ENCODE results near the gene EML4. TPM values are rescaled to one million over a fixed set of nuclear protein-coding genes. Genes with fewer than 3 reads are reported as not detected.

Gene EML4
- total RNA-seq, 1 experiment from 2014 or later = 68.2 TPM

GRCh38 chr2:42230891-42231290, 61.7 kb downstream of the EML4 start:
- no peak overlapping the region for H3K27ac Mint-ChIP-seq (ENCODE audit: unreplicated experiment)
- no TSS peak for BruUV-seq (replicated peaks)
- no peak overlapping the region for H3K4me3 Mint-ChIP-seq (ENCODE audit: low read depth, unreplicated experiment)
- H3K36me3 Mint-ChIP-seq (ENCODE audit: insufficient read depth, unreplicated experiment) = peaks cover 5% of the 10 kb centered on the region
- H3K27me3 Mint-ChIP-seq (ENCODE audit: unreplicated experiment) = no peaks in the 10 kb centered on the region
- TF ChIP-seq, protein P1, sequence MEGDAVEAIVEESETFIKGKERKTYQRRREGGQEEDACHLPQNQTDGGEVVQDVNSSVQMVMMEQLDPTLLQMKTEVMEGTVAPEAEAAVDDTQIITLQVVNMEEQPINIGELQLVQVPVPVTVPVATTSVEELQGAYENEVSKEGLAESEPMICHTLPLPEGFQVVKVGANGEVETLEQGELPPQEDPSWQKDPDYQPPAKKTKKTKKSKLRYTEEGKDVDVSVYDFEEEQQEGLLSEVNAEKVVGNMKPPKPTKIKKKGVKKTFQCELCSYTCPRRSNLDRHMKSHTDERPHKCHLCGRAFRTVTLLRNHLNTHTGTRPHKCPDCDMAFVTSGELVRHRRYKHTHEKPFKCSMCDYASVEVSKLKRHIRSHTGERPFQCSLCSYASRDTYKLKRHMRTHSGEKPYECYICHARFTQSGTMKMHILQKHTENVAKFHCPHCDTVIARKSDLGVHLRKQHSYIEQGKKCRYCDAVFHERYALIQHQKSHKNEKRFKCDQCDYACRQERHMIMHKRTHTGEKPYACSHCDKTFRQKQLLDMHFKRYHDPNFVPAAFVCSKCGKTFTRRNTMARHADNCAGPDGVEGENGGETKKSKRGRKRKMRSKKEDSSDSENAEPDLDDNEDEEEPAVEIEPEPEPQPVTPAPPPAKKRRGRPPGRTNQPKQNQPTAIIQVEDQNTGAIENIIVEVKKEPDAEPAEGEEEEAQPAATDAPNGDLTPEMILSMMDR (IDR thresholded peaks at IDR 0.05; ENCODE audit: unreplicated experiment) = no peak
- H3K4me1 Mint-ChIP-seq (ENCODE audit: low read depth, unreplicated experiment) = peaks cover 24% of the 10 kb centered on the region
- no peaks in the 10 kb centered on the region for H3K9me3 Mint-ChIP-seq (ENCODE audit: low read depth, unreplicated experiment)
- CTCF ChIA-PET = no interaction called here
- DNase-seq = no peak
- intact Hi-C loops (cut with micrococcal nuclease; ENCODE audit: unreplicated experiment) = loop anchor here (10.0 kb wide), 1 partner anchor 366 kb away; no protein-coding TSS in a partner anchor

DNA sequence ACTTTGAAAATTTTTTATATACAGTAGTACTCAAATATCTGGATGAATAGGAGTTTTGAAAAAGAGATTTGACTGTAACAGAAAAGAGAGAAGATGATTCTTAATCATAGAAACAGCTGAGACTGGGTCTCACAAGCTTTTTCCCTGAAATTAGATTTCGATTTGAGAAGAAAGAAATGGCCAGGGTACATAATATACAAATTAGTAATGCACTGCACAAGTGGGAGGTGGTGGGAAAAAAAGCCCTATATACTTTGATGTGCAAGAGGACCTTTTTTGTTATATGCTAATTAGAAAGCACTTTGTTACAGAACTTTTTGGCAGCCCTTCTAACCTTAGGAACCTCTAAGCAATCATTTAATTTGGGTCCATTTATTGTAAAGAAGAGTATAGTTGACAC, 62.9 kb downstream of the EML4 start:
- intact Hi-C loops (cut with micrococcal nuclease; ENCODE audit: unreplicated experiment) = loop anchor here (10.0 kb wide), 1 partner anchor 367 kb away; no protein-coding TSS in a partner anchor
- Mint-ChIP-seq H3K4me1 (ENCODE audit: low read depth, unreplicated experiment) (peaks cover 24% of the 10 kb centered on the region), H3K9me3 (ENCODE audit: low read depth, unreplicated experiment) (no peaks in the 10 kb centered on the region), H3K36me3 (ENCODE audit: insufficient read depth, unreplicated experiment) (peaks cover 5% of the 10 kb centered on the region), H3K27ac (ENCODE audit: unreplicated experiment) (no peak overlapping the region), H3K27me3 (ENCODE audit: unreplicated experiment) (no peaks in the 10 kb centered on the region), H3K4me3 (ENCODE audit: low read depth, unreplicated experiment) (no peak overlapping the region)
- BruUV-seq (replicated peaks) = no TSS peak
- DNase-seq = no peak
- TF ChIP-seq, protein P1 (IDR thresholded peaks at IDR 0.05; ENCODE audit: unreplicated experiment) = no peak
- CTCF ChIA-PET = no interaction called here

DNA sequence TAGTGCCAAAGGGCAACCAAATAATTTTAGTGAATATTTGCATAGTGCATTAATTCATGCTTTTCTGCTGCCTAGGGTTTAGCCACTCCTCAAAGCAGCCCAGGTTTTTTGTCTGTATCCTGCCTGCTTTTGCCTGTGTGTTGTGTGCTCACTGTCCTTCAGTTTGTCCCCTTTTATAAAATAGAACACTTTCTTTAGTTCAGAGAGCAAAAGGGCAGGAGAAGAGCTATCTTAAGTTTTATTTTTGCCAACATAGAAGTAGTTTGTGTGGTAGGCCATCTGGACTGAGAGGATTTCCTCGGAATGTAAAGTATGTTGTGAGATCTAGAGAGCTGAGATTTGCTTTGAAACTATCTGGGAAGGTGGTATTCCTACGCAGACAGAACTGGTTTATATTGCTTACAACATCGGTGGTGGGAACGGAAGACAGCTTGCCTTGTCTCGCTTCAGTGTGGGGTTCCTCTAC, 64.9 kb downstream of the EML4 start:
- Mint-ChIP-seq H3K27me3 (ENCODE audit: unreplicated experiment) (no peaks in the 10 kb centered on the region), H3K36me3 (ENCODE audit: insufficient read depth, unreplicated experiment) (no peaks in the 10 kb centered on the region), H3K4me3 (ENCODE audit: low read depth, unreplicated experiment) (no peak overlapping the region), H3K27ac (ENCODE audit: unreplicated experiment) (no peak overlapping the region), H3K4me1 (ENCODE audit: low read depth, unreplicated experiment) (peaks cover 35% of the 10 kb centered on the region), H3K9me3 (ENCODE audit: low read depth, unreplicated experiment) (no peaks in the 10 kb centered on the region)
- intact Hi-C loops (cut with micrococcal nuclease; ENCODE audit: unreplicated experiment) = loop anchor here (10.0 kb wide), 1 partner anchor 369 kb away; no protein-coding TSS in a partner anchor
- TF ChIP-seq, protein P1 (IDR thresholded peaks at IDR 0.05; ENCODE audit: unreplicated experiment) = no peak
- no TSS peak for BruUV-seq (replicated peaks)
- CTCF ChIA-PET = interaction anchor here (1.0 kb wide), 1 partner anchor 121 kb away, joined by 3 read pairs; no protein-coding TSS in a partner anchor
- no peak for DNase-seq

DNA sequence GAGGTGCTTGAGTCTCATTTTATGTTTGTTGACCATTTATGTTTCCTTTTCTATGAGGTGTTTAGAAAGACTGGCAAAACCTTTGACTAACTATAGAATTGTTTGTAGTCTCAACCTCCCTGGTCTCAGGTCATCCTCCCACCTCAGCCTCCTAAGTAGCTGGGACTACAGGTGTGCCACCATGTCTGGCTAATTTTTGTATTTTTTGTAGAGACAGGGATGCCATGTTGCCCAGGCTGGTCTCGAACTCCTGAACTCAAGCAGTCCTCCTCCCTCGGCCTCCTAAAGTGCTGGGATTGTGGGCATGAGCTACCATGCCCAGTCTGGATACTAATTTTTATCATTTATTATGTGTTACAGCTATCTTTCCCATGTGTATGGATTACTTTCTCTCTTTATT, 67.8 kb downstream of the EML4 start:
- DNase-seq = no peak
- CTCF ChIA-PET = no interaction called here
- Mint-ChIP-seq H3K4me1 (ENCODE audit: low read depth, unreplicated experiment) (peaks cover 36% of the 10 kb centered on the region), H3K36me3 (ENCODE audit: insufficient read depth, unreplicated experiment) (no peaks in the 10 kb centered on the region), H3K27ac (ENCODE audit: unreplicated experiment) (no peak overlapping the region), H3K4me3 (ENCODE audit: low read depth, unreplicated experiment) (no peak overlapping the region), H3K27me3 (ENCODE audit: unreplicated experiment) (no peaks in the 10 kb centered on the region), H3K9me3 (ENCODE audit: low read depth, unreplicated experiment) (no peaks in the 10 kb centered on the region)
- BruUV-seq (replicated peaks) = no TSS peak
- TF ChIP-seq, protein P1 (IDR thresholded peaks at IDR 0.05; ENCODE audit: unreplicated experiment) = no peak
- intact Hi-C loops (cut with micrococcal nuclease; ENCODE audit: unreplicated experiment) = loop anchor here (10.0 kb wide), 1 partner anchor 372 kb away; no protein-coding TSS in a partner anchor

Measured in Calu3 (cell line).